GM19193 (cell line): ENCODE measurements around the gene PSMB10.

Source experiments
- POLR2A ChIP-seq: IDR thresholded peaks from 4 replicates; pipeline ENCODE4 v1.6.1; 2011; ENCODE audit not compliant: insufficient read depth, insufficient read length; ENCODE audit errors: extremely low read depth

Gene PSMB10

DNA sequence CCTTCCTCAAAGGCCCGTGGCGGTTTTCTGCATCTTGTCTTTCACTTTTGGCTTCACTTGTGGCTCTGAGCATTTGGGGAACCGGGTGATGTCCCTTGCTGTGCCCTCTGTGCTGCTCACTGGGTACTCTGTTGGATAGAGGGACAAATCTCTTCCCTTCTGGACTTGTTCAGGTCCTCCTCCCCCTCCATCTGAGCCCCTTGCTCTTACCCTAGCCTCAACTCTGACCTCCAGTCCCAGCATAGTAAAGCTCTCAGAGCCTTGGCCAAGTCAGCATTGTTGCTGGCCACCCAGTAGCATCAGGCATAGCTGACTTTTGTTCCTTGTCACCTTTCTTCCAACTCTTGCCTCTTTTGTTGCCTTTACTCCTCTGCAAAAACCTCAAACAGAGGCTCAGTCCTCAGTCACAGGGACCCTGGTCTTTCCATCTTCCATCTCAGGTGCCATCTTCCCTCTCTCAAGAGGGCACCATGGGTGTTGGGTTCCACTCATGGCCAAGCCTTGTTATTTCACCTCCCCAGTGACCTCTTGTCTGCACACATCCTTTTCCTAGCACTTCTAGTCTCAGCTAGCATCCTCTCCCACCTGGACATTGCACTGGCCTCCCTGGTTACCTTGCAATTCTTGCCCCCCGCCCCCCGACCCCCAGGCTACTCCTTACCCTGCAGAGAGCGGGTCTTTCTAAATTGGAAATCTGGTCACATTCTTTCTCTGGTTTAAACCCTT, 393 bp upstream of the PSMB10 start:
- TF ChIP-seq POLR2A: peak; percentile 62

- TF ChIP-seq POLR2A: peak; percentile 89
Observed at GRCh38 chr16:67935402-67936123, 1.1 kb downstream of the PSMB10 start.

GRCh38 chr16:67935101-67935401, 1.6 kb downstream of the PSMB10 start:
- no peak for TF ChIP-seq POLR2A

GRCh38 chr16:67934306-67935100, 2.1 kb downstream of the PSMB10 start:
- peak; percentile 4 for TF ChIP-seq POLR2A

- no peak for TF ChIP-seq POLR2A
Observed at GRCh38 chr16:67933805-67934204, 2.8 kb downstream of the PSMB10 start.

DNA sequence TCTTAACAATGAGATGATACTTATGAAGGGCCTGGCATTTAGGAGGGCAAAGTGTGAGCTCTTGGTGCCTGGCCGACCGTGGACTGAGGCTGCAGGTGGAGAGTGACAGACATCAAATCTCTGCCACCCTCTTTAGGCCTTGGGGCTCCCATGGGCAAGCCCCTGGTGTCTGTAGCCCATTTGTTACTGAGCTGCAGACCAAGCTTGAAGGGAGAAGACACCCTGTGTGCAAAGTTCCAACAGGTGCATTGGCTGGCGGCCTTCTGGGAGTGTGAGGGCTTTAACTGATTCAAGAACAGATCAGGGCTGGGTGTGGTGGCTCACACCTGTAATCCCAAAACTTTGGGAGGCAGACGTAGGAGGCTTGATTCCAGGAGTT, 4.2 kb downstream of the PSMB10 start:
- no peak for TF ChIP-seq POLR2A

- no peak for TF ChIP-seq POLR2A
Observed at GRCh38 chr16:67931712-67932461, 4.8 kb downstream of the PSMB10 start, which contains the start of gene CTRL. Gene CTRL (minus strand): TSS chr16:67931862. CDS start chr16:67931852, 10 bp downstream.

DNA sequence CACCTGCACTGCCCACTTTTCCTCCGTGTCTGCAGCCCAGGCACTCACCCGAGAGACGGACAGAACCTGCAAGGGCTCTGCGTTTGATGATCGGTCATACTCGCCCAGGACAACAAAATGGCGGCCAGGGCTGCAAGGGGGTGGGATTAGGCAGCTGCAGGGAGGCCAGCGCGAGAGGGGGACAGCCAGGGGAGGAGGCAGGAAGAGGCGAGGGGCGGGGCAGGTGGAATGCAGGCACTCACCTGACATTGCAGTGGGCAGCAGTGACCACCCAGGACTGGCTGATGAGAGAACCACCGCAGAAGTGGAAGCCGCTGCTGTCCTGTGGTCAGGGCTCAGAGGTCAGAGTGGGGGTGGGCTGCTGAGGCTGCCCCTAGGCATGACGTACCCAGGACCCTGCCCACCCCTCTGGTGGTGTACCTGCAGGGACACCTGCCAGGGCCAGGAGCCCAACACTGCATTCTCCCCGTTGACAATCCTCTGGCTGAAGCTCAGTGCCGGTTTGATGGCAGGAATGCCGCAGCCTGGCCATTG, 5.9 kb downstream of the PSMB10 start:
- peak; percentile 31 for TF ChIP-seq POLR2A

DNA sequence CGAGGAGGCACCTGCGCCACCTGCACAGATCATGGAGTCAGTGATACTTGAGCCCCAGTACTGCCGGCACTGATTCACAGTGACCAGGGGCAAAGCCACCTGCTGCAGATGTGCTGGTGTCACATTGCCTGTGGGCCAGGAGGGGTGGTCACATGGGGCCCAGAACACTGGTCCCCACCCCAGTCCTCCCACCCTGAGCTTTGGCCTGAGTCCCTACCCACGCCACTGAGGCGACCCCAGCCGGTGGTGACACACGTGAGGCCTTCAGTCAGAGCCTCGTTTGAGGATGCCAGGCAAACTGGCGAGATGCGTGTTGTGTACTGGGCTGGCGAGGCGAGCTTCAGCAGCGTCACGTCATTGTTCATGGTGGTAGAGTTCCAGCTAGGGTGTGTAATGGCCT, 6.5 kb downstream of the PSMB10 start:
- no peak for TF ChIP-seq POLR2A

DNA sequence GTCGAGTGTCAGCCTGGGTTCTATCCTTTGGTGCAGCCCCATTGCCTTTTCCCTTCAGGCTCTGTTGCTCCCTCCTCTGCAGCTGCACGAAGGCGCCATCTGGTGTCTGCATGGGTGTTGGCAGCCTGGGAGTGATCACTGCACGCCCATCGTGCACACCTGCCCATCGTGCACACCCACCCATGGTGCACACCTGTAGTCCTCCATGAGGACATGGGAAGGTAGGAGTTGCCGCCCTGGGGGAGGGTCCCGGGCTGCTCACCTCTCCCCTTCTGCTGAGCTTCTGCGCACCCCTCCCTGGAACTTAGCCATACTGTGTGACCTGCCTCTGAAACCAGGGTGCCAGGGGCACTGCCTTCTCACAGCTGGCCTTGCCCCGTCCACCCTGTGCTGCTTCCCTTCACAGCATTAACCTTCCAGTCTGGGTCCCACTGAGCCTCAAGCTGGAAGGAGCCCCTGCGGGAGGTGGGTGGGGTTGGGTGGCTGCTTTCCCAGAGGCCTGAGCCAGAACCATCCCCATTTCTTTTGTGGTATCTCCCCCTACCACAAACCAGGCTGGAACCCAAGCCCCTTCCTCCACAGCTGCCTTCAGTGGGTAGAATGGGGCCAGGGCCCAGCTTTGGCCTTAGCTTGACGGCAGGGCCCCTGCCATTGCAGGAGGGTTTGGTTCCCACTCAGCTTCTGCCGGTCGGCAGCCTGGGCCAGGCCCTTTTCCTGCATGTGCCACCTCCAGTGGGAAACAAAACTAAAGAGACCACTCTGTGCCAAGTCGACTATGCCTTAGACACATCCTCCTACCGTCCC, 7.9 kb downstream of the PSMB10 start:
- peak; percentile 30 for TF ChIP-seq POLR2A

DNA sequence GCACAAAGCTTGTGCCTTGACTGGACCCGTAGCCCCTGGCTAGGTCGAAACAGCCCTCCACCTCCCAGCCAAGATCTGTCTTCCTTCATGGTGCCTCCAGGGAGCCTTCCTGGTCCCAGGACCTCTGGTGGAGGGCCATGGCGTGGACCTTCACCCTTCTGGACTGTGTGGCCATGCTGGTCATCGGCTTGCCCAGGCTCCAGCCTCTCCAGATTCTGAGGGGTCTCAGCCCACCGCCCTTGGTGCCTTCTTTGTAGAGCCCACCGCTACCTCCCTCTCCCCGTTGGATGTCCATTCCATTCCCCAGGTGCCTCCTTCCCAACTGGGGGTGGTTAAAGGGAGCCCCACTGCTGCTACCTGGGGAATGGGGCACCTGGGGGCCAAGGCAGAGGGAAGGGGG, 8.5 kb downstream of the PSMB10 start:
- TF ChIP-seq POLR2A: no peak

DNA sequence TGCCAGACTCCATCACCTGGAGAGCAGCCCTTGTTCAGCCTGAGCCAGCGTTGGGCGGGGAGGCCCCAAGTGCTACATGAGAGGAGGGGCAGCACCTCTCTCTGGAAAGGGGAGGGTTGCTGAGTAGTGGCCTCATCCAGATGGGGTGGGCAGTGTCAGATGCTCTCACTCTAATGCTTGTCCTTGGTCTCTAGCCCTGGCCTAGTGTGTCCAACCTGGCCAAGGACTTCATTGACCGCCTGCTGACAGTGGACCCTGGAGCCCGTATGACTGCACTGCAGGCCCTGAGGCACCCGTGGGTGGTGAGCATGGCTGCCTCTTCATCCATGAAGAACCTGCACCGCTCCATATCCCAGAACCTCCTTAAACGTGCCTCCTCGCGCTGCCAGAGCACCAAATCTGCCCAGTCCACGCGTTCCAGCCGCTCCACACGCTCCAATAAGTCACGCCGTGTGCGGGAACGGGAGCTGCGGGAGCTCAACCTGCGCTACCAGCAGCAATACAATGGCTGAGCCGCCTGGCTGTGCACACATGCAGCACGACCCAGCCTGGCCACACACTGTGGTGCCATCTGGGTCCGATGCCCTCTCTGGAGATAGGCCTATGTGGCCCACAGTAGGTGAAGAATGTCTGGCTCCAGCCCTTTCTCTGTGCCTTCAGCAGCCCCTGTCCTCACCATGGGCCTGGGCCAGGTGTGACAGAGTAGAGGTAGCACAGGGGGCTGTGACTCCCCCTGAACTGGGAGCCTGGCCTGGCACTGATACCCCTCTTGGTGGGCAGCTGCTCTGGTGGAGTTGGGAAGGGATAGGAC, 9.3 kb downstream of the PSMB10 start:
- TF ChIP-seq POLR2A: no peak

- TF ChIP-seq POLR2A: no peak
Observed at GRCh38 chr16:67926181-67926750, 10.4 kb downstream of the PSMB10 start.
